ENCODE results near the gene OPA3. TPM values are rescaled to one million over a fixed set of nuclear protein-coding genes. Genes with fewer than 3 reads are reported as not detected.
"Not testable (repeated sequence)": the region's sequence is repeated elsewhere in the genome, so short reads cannot be mapped to it uniquely, and the experiment has no call there.

The OPA3 gene
- polyA plus RNA-seq (ENCODE audit: insufficient read length in 3 of 3): 10 to 100 TPM in 2 of 3 donors, 1 to 10 TPM in 1; 9.7 to 11.1 (median 10.4) TPM
- long read RNA-seq, donor 1, full-length matches to known transcripts: 2 of 2 reads
- long read RNA-seq, donor 1, partial matches to known transcripts: 0 of 2 reads
- long read RNA-seq, donor 1, other reads (novel, unspliced or antisense): 0 of 2 reads
- long read RNA-seq, donor 2, full-length matches to known transcripts: 3 of 3 reads
- long read RNA-seq, donor 2, partial matches to known transcripts: 0 of 3 reads
- long read RNA-seq, donor 2, other reads (novel, unspliced or antisense): 0 of 3 reads
- long read RNA-seq, donor 3, full-length matches to known transcripts: 9 of 9 reads
- long read RNA-seq, donor 3, partial matches to known transcripts: 0 of 9 reads
- long read RNA-seq, donor 3, other reads (novel, unspliced or antisense): 0 of 9 reads
- long read RNA-seq, donor 4, full-length matches to known transcripts: 4 of 16 reads
- long read RNA-seq, donor 4, partial matches to known transcripts: 12 of 16 reads
- long read RNA-seq, donor 4, other reads (novel, unspliced or antisense): 0 of 16 reads
- long read RNA-seq, donor 5, full-length matches to known transcripts: 8 of 8 reads
- long read RNA-seq, donor 5, partial matches to known transcripts: 0 of 8 reads
- long read RNA-seq, donor 5, other reads (novel, unspliced or antisense): 0 of 8 reads
- long read RNA-seq, donor 6, full-length matches to known transcripts: 3 of 3 reads
- long read RNA-seq, donor 6, partial matches to known transcripts: 0 of 3 reads
- long read RNA-seq, donor 6, other reads (novel, unspliced or antisense): 0 of 3 reads
- long read RNA-seq, donor 7, full-length matches to known transcripts: 4 of 4 reads
- long read RNA-seq, donor 7, partial matches to known transcripts: 0 of 4 reads
- long read RNA-seq, donor 7, other reads (novel, unspliced or antisense): 0 of 4 reads
- long read RNA-seq, donor 8, full-length matches to known transcripts: 7 of 7 reads
- long read RNA-seq, donor 8, partial matches to known transcripts: 0 of 7 reads
- long read RNA-seq, donor 8, other reads (novel, unspliced or antisense): 0 of 7 reads
- long read RNA-seq, donor 9, full-length matches to known transcripts: 2 of 2 reads
- long read RNA-seq, donor 9, partial matches to known transcripts: 0 of 2 reads
- long read RNA-seq, donor 9, other reads (novel, unspliced or antisense): 0 of 2 reads
- long read RNA-seq, donor 10, full-length matches to known transcripts: 3 of 3 reads
- long read RNA-seq, donor 10, partial matches to known transcripts: 0 of 3 reads
- long read RNA-seq, donor 10, other reads (novel, unspliced or antisense): 0 of 3 reads
- long read RNA-seq, donor 11, full-length matches to known transcripts: 2 of 2 reads
- long read RNA-seq, donor 11, partial matches to known transcripts: 0 of 2 reads
- long read RNA-seq, donor 11, other reads (novel, unspliced or antisense): 0 of 2 reads
- long read RNA-seq, donor 12, full-length matches to known transcripts: 2 of 2 reads
- long read RNA-seq, donor 12, partial matches to known transcripts: 0 of 2 reads
- long read RNA-seq, donor 12, other reads (novel, unspliced or antisense): 0 of 2 reads
- long read RNA-seq, donor 13, full-length matches to known transcripts: 6 of 16 reads
- long read RNA-seq, donor 13, partial matches to known transcripts: 10 of 16 reads
- long read RNA-seq, donor 13, other reads (novel, unspliced or antisense): 0 of 16 reads
- long read RNA-seq, donor 14, full-length matches to known transcripts: 3 of 3 reads
- long read RNA-seq, donor 14, partial matches to known transcripts: 0 of 3 reads
- long read RNA-seq, donor 14, other reads (novel, unspliced or antisense): 0 of 3 reads
- long read RNA-seq, donor 15, full-length matches to known transcripts: 4 of 4 reads
- long read RNA-seq, donor 15, partial matches to known transcripts: 0 of 4 reads
- long read RNA-seq, donor 15, other reads (novel, unspliced or antisense): 0 of 4 reads
- long read RNA-seq, donor 16, full-length matches to known transcripts: 14 of 20 reads
- long read RNA-seq, donor 16, partial matches to known transcripts: 6 of 20 reads
- long read RNA-seq, donor 16, other reads (novel, unspliced or antisense): 0 of 20 reads

DNA sequence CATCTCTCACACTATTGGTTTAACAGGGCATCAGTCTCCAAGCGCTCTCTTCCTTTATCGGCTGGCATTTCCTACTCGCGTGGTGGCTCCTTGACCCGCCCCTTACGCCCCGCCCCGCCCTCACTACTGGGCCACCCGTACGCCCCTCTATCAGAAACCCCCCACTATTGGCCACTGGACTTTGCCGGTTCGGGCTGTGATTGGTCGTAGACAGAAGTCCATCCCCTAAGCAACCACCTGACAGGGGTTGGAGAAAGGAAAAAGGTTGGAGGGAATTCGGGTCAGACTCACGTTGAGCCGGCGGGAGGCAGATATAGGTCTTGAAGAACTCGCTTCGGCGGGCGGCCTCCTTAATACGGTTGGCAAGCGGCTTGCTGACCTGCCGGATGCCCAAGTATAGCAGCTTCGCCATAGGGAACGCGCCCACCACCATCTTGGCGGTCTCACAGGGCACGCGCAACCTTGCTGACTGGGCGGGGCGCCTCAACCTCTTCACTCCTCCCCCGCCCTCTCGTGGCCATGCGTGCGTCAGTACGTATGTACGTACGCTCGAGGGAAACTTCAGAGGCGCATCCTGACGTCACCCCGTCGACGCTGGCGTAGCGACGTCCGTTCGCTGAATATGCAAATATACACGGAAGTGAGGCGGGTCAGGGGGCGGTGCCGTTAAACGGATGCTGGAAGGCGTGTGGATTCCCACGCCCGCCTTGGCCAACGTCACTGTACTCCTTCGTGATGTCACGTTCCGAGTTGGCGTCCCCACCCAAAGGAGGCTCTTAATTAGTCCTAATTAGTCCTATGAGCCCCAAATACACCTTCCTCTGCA, at the start of gene OPA3:
TSS of gene OPA3 (minus strand) at position 471 of the 826 bp plus-strand sequence. CDS start at position 433, 38 bp downstream.
- DNase-seq (ENCODE audit: extremely low read depth in 1 of 11, low read depth in 9 of 11, low spot score in 4 of 11): peak; percentile 99 to 100 (median 100)

DNA sequence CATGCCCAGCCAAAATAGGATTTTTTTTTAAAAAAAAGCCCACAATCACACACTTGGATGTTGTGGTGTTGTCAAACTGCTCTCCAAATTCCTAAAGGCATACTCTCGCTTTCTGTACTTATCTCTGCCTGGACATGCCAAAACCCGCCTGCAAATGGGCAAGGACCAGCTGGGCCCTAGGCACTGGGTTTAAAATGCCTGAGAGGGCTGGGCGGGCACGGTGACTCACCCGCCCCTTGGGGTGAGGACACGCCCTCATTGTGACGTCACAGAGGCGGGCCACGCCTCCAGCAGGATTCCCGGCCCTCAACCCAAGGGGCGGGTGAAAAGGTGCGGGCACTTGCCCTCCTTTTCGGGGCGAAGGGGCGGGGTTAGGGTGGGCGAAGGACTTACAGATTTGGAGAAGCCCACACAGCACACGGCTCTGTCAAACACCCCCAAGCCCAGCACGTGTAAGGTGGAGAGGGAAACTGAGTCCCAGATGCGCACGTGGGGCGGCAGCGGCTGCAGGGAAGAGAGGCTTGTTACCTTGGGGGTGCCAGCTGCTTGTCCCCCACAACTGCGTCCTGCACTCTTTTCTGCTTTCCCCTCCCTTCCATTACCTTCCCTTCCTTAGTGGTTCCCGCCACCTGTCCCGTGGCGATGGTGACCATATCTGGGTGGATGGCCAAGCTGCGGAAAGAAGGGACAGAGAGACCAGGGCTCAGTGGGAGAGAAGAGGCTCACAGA, 48.0 kb upstream of the OPA3 start:
- no peak for DNase-seq (ENCODE audit: extremely low read depth in 1 of 11, low read depth in 9 of 11, low spot score in 4 of 11)

DNA sequence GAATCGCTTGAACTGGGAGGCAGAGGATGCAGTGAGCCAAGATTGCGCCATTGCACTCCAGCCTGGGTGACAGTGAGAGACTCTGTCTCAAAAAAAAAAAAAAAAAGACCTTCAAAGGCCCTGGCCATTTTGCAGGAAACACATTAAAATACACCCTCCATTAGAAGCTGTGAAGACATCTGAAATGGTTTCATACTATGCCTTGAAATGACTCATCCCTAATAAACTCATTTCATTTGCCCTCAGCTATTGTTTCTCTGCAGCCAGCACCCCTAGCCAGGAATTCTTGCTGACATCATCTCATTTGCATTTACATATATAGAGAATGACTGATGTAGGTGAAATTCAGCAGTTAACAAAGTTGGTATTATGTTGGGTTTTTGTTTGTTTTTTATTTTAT, 45.9 kb upstream of the OPA3 start:
- no peak for DNase-seq (ENCODE audit: extremely low read depth in 1 of 11, low read depth in 9 of 11, low spot score in 4 of 11)

DNA sequence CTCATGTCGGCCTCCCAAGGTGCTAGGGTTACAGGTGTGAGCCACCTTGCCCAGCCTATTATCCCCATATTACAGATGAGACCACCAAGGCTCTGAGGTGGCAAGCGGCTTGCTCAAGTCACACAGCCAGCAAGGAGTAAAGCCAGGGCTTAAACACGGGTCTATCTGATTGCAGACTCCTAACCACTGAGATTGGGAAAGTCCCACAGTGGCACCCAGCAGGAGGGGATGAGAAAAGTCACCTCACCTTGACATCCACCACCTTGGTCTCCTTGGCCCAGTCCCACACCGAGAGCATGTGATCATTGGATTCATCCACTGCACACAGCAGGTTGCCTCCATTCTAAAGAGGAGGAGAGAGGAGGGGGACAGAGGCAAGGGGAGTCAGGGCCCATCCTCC, 45.1 kb upstream of the OPA3 start:
- no peak for DNase-seq (ENCODE audit: extremely low read depth in 1 of 11, low read depth in 9 of 11, low spot score in 4 of 11)

DNA sequence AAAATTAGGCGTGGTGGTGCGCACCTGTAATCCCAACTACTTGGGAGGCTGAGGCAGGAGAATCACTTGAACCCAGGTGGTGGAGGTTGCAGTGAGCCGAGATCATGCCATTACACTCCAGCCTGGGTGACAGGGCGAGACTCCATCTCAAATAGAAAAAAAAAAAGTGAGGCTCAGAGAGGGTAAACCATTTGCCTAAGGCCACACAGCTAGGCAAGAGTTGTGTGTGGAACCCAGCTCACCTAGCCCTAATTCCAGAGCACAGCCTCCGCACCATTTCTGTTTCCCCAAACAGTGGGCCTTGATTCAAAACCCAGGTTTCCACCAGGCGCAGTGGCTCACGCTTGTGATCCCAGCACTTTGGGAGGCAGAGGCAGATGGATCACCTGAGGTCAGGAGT, 43.6 kb upstream of the OPA3 start:
- DNase-seq (ENCODE audit: extremely low read depth in 1 of 11, low read depth in 9 of 11, low spot score in 4 of 11): not testable (repeated sequence)

DNA sequence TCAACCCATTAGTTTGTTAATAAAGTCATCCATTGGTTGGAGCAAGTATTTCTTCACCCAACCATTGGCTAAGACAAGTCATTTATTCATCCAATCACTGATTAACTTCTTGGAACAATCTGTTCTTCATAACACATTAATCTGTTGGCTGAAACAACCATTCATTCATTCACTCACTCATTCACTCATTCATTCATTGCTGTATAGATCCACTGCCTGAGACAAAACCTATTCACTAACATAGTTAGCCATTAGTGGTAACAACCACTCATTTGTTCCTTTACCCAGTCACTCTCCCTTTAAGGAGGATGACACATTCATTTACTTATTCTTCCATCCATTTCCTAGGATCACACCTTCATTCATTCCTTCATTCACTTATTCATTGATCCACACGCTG, 39.4 kb upstream of the OPA3 start:
- no peak for DNase-seq (ENCODE audit: extremely low read depth in 1 of 11, low read depth in 9 of 11, low spot score in 4 of 11)

DNA sequence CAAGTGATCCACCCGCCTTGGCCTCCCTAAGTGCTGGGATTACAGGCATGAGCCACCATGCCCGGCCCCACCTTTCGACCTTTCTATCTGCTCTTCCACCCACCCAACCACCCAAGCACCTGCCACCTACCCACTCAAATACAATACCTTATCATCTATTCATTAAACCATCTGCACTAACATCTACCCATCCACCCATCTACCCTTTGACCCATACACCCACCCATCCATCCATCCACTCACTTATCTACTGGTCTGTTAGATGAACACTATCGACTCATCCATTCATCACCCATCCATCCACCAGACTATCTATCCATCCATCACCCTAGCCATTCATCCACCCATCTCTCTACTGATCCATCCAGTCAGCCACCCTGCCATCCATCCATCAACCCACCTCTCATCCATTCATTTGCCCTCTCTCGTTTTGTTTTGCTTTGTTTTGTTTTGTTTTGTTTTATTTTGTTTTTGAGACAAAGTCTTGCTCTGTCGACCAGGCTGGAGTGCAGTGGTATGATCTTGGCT, 37.4 kb upstream of the OPA3 start:
- DNase-seq (ENCODE audit: extremely low read depth in 1 of 11, low read depth in 9 of 11, low spot score in 4 of 11): no peak

DNA sequence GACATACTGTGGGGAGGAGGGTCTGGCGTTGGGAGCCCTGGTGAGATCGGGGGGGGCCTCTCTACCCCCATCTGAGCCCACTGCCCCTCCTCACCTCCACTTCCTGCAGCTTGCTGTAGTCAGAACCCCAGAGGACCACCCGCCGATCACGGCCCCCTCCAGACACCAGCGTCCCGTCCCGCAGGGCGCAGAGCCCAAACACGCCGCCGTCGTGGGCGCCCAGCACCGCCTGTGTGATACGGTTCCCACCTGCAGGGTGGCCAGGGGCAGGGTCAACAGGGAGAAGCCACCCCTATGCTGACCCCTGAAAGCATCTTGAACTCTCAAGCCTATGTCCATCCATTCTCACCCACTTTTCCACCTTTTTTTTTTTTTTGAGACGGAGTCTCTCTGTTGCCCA, 36.8 kb upstream of the OPA3 start:
- no peak for DNase-seq (ENCODE audit: extremely low read depth in 1 of 11, low read depth in 9 of 11, low spot score in 4 of 11)

DNA sequence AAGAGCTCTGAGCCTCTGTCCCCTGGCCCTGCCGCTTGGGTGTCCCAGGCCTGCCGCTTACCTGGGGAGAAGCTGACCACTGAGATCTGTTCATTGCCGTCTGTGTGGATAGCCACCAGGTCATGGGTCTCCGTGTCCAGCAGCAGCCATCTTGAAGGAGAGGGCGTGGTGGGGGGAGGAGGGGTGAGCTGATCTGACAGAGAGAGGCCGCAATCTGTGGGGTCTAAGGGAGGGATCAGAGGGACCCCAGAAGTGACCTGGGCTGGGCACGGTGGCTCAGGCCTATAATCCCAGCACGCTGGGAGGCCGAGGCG, 32.1 kb upstream of the OPA3 start:
- DNase-seq (ENCODE audit: extremely low read depth in 1 of 11, low read depth in 9 of 11, low spot score in 4 of 11): no peak

DNA sequence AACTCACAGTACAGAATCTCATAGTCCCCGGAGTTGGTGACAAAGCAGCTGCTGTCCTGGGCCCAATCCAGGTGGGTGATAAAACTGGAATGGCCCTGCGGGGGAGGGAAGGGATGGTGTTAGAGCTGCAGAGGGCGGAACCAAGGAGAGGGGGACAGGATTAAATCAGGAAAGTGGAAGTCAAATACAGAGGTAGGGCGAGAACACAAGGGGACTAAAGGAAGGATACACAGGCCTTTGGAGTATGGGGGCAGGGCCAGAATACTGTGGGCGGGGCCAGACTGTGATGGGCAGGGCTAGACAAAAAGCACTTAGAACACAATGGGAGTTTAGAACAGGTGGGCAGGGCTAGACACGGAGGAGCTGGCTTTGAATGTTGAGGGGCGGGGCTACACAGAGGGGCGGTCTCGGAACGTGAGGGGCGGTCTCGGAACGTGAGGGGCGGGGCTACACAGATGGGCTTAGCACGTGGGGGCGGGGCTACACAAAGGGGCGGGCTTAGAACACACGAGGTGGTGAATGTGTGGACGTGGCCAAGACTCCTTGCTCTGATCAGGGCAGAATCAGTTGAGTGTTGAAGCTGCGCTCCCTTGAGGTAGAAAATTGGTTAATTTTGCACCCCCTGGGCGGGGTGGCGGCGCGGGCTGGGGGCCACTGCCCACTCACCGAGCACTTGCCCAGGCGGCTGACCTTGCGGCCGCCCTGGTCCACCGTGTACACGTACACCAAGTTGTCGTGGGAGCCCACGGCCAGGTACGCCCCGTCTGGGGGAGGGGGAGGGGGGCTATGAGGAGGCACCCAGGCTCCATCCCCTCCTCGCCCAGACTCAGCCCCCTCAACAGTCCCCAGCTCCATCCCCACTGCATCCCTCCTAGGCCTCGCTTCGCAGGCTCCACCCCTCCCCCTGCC, 31.4 kb upstream of the OPA3 start:
- peak; percentile 81 to 94 (median 89) for DNase-seq (ENCODE audit: extremely low read depth in 1 of 11, low read depth in 9 of 11, low spot score in 4 of 11)

DNA sequence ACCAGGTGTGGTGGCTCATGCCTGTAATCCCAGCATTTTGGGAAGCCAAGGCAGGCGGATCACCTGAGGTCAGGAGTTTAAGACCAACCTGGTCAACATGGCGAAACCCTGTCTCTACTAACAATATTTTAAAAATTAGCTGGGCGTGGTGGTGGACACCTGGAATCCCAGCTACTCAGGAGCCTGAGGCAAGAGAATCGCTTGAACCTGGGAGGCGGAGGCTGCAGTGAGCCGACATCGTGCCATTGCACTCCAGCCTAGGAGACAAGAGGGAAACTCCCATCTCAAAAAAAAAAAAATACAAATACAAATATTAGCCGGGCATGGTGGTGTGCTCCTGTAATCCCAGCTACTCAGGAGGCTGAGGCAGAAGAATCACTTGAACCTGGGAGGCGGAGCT, 30.5 kb upstream of the OPA3 start:
- not testable (repeated sequence) for DNase-seq (ENCODE audit: extremely low read depth in 1 of 11, low read depth in 9 of 11, low spot score in 4 of 11)

DNA sequence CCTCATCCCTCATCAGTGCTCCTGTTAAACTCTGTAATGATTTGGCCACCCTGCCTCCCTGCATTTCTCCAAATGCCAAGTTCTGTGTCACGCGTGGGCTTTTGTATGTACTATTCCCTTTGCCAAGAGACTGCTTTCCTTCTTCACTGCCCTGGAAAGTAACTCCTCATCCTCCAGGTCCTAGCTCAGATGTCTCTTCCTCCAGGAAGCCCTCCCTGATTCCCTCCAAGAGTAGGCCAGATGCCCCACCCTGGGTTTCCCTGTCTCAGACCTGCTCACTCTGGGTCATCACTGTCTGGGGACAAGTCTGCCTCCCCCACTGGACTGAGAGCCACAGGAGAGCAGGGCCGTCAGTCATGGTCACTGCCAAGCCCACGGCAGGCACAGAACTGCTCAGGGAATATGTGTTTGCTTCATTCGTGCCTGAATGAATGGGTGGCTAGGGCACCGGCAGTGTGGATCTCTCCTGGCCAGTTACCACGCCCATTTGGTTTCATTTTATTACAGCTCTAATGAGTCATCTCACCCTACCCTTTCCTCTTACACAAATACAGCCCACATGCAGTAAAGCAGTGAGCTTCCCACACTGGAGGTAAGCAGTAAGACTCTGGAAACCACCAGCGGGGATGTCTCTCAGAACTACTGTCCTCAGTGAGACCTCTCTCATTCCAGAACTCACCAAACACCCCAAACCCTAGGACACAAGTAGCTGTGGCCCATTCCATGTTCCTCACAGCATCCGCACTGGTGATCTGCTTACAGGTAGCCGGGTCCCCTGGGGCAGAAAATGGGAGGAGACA, 29.5 kb upstream of the OPA3 start:
- DNase-seq (ENCODE audit: extremely low read depth in 1 of 11, low read depth in 9 of 11, low spot score in 4 of 11): no peak

DNA sequence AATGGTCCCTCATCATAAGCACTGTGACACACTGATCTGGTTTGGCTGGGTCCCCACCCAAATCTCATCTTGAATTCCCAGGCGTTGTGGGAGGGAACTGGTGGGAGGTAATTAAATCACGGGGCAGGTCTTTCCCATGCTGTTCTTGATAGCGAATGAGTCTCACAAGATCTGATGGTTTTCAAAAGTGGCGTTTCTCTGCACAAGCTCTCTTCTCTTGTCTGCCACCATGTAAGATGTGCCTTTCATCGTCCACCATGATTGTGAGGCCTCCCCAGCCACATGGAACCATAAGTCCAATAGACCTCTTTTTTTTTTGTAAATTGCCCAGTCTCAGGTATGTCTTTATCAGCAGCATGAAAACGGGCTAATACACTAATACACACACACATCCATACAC, 24.3 kb upstream of the OPA3 start:
- DNase-seq (ENCODE audit: extremely low read depth in 1 of 11, low read depth in 9 of 11, low spot score in 4 of 11): no peak
